Loucy (cell line): ENCODE results near the gene SGO2.
A peak's percentile ranks its signal among the peaks of the same experiment; 100 is the strongest.

Source experiments
- H2AFZ ChIP-seq: fragments of 200-600 bp; sonication (generic); 2 replicates; pipeline ENCODE4 v1.6.0; 2016; ENCODE audit warnings: antibody characterized with exemption, mild to moderate bottlenecking, low read length, moderate library complexity
- H3F3A ChIP-seq: fragments of 200-600 bp; 2 replicates; pipeline ENCODE4 v1.6.0; 2016; ENCODE audit warnings: antibody characterized with exemption, low read depth, mild to moderate bottlenecking
- H3K27me3 ChIP-seq: fragments of 200-600 bp; sonication (generic); 2 replicates; pipeline ENCODE4 v1.6.1; 2014; ENCODE audit warnings: low read length, mild to moderate bottlenecking; ENCODE audit not compliant: insufficient read depth, poor library complexity, severe bottlenecking
- H3K36me3 ChIP-seq: fragments of 200-600 bp; sonication (generic); 2 replicates; pipeline ENCODE4 v1.6.1; 2016; ENCODE audit warnings: low read length; ENCODE audit not compliant: insufficient read depth
- H3K4me1 ChIP-seq: fragments of 200-600 bp; sonication (generic); 2 replicates; pipeline ENCODE4 v1.5.1; 2014; ENCODE audit warnings: low read length, mild to moderate bottlenecking; ENCODE audit not compliant: insufficient read depth, poor library complexity, severe bottlenecking
- H3K4me2 ChIP-seq: fragments of 200-600 bp; sonication (generic); 2 replicates; pipeline ENCODE4 v1.6.0; 2014; ENCODE audit warnings: antibody characterized with exemption, low read length, low read depth, mild to moderate bottlenecking; ENCODE audit not compliant: poor library complexity, severe bottlenecking
- H3K4me3 ChIP-seq: fragments of 200-600 bp; sonication (generic); 2 replicates; pipeline ENCODE4 v1.5.1; 2014; ENCODE audit warnings: low read length, mild to moderate bottlenecking, mixed read lengths; ENCODE audit not compliant: poor library complexity, severe bottlenecking
- H3K79me2 ChIP-seq: fragments of 200-600 bp; sonication (generic); 2 replicates; pipeline ENCODE4 v1.6.1; 2014; ENCODE audit warnings: low read length; ENCODE audit not compliant: insufficient read depth
- H3K9ac ChIP-seq: fragments of 200-600 bp; sonication (generic); 2 replicates; pipeline ENCODE4 v1.6.0; 2014; ENCODE audit warnings: mild to moderate bottlenecking, low read depth, low read length, moderate library complexity; ENCODE audit not compliant: poor library complexity, severe bottlenecking
- H3K9me2 ChIP-seq: fragments of 200-600 bp; sonication (generic); replicated peaks from 2 replicates; pipeline ENCODE4 v1.6.1; 2016; ENCODE audit warnings: low read depth, low read length, mixed read lengths
- H3K9me3 ChIP-seq: fragments of 200-600 bp; sonication (generic); 2 replicates; pipeline ENCODE4 v1.6.1; 2014; ENCODE audit warnings: mild to moderate bottlenecking, antibody characterized with exemption, low read length, low read depth; ENCODE audit not compliant: insufficient read depth
- H4K20me1 ChIP-seq: fragments of 200-600 bp; sonication (generic); 2 replicates; pipeline ENCODE4 v1.6.0; 2014; ENCODE audit warnings: antibody characterized with exemption, low read length, mild to moderate bottlenecking; ENCODE audit not compliant: insufficient read depth, poor library complexity, severe bottlenecking
- CTCF ChIP-seq: fragments of 200-600 bp; sonication (generic); conservative IDR thresholded peaks from 2 replicates; pipeline ENCODE4 v1.5.1; 2014; ENCODE audit warnings: mild to moderate bottlenecking, antibody characterized with exemption, low read length
- EZH2phosphoT487 ChIP-seq: fragments of 200-600 bp; IDR thresholded peaks from 2 replicates; pipeline ENCODE4 v1.6.1; 2018; ENCODE audit warnings: antibody characterized with exemption, mild to moderate bottlenecking, moderate library complexity, borderline replicate concordance

The SGO2 gene

GRCh38 chr2:200486529-200486928, 39.5 kb upstream of the SGO2 start:
- Histone ChIP-seq H3K36me3 (peaks cover 7% of the 10 kb centered on the region; the same call in 1 of the 2 replicates), H3K4me2 (peak overlapping the region; percentile 71), H3F3A (peaks cover 11% of the 10 kb centered on the region), H3K79me2 (no peaks in the 10 kb centered on the region), H3K9ac (peak overlapping the region; percentile 52), H4K20me1 (no peaks in the 10 kb centered on the region), H2AFZ (peak overlapping the region; percentile 52), H3K27me3 (no peaks in the 10 kb centered on the region), H3K9me3 (no peaks in the 10 kb centered on the region), H3K4me3 (peak overlapping the region; percentile 53), H3K4me1 (peaks cover 27% of the 10 kb centered on the region), H3K9me2 (no peaks in the 10 kb centered on the region)
- no peak for TF ChIP-seq CTCF
- no peak for TF ChIP-seq EZH2phosphoT487

DNA sequence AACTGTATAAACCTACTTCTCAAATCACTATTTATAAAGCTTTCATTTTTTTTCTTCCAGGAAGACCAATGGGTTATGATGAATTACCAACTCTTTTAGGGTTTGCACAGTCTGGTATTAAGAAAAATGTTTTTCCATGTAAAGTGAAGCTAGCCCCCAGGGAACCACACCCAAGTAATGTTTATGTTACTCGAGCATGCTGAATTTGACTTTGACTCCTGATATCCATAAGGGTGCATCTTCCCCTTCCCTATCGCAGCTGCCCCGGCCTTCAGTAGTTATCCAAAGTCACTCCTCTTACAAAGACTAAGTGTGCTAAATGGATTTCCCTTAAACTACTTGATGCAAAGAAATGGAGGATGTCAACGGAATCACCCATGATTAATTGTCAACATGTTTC, 37.8 kb upstream of the SGO2 start:
- Histone ChIP-seq H3K36me3 (peaks cover 12% of the 10 kb centered on the region; the same call in 1 of the 2 replicates), H3K79me2 (no peaks in the 10 kb centered on the region), H3K9me3 (no peaks in the 10 kb centered on the region), H3F3A (peaks cover 11% of the 10 kb centered on the region), H4K20me1 (no peaks in the 10 kb centered on the region), H3K4me1 (peaks cover 27% of the 10 kb centered on the region), H3K9me2 (no peaks in the 10 kb centered on the region), H2AFZ (no peak overlapping the region), H3K27me3 (no peaks in the 10 kb centered on the region), H3K9ac (no peak overlapping the region), H3K4me2 (no peak overlapping the region), H3K4me3 (no peak overlapping the region)
- TF ChIP-seq CTCF (no peak), EZH2phosphoT487 (no peak)

GRCh38 chr2:200490001-200490400, 36.0 kb upstream of the SGO2 start:
- Histone ChIP-seq H2AFZ (no peak overlapping the region), H3K36me3 (peaks cover 15% of the 10 kb centered on the region; the same call in 1 of the 2 replicates), H4K20me1 (no peaks in the 10 kb centered on the region), H3K4me3 (no peak overlapping the region), H3K9me3 (no peaks in the 10 kb centered on the region), H3K9ac (no peak overlapping the region), H3K4me1 (peaks cover 26% of the 10 kb centered on the region), H3K9me2 (no peaks in the 10 kb centered on the region), H3K4me2 (no peak overlapping the region), H3K79me2 (no peaks in the 10 kb centered on the region), H3K27me3 (no peaks in the 10 kb centered on the region), H3F3A (peaks cover 11% of the 10 kb centered on the region)
- TF ChIP-seq CTCF (no peak), EZH2phosphoT487 (no peak)
